ENCODE results near the gene PPDPF. TPM values are rescaled to one million over a fixed set of nuclear protein-coding genes. Genes with fewer than 3 reads are reported as not detected.

PPDPF gene
- total RNA-seq, 1 experiment from 2014 or later, result 634 TPM

DNA sequence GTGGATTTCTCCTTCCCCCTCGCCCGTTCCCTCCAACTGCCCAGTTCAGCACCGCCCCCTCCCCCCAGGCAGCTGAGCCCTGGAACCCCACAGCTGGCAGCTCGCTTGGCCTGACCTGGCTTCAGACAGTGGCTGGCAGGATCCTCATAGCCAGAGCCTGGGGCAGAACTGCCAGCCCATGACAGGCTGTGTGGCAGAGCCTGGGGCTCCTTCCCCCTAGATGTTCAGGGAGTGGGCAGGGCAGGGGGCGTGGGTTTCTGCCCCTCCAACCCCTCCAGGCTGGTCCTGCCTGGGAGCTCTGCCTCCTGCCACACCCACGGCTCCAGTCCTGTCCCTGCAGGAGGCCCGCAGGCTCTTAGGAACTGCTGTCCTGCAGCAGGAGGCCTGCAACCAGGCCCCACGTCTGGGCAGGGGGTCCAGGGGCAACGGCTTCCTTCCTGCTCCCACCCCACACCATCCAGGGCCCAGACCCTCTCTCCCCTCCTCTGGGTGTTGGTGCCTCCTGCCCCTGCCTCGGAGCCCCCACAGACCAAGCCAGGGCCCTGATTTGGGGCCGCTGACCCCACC lies 38.5 kb upstream of the PPDPF start:
- POLR2A ChIA-PET, result no interaction called here
- Mint-ChIP-seq H3K9me3 (ENCODE audit: unreplicated experiment) (no peaks in the 10 kb centered on the region), H3K36me3 (ENCODE audit: insufficient read depth, unreplicated experiment) (no peaks in the 10 kb centered on the region), H3K4me1 (ENCODE audit: low read depth, unreplicated experiment) (no peaks in the 10 kb centered on the region), H3K27me3 (ENCODE audit: insufficient read depth, unreplicated experiment) (peaks cover 31% of the 10 kb centered on the region), H3K4me3 (ENCODE audit: unreplicated experiment) (no peak overlapping the region), H3K27ac (ENCODE audit: unreplicated experiment) (no peak overlapping the region)
- no peak for DNase-seq
- Histone ChIP-seq H3K9me3 (no peaks in the 10 kb centered on the region), H3K27me3 (replicated peaks; ENCODE audit: control insufficient read depth, insufficient read depth, low read length) (peaks cover 2% of the 10 kb centered on the region; the same call in 1 of the 2 replicates), H3K36me3 (ENCODE audit: control insufficient read depth, insufficient read depth, low read length) (no peaks in the 10 kb centered on the region), H3K4me3 (ENCODE audit: low read depth, low read length) (no peak overlapping the region), H3K4me1 (0 out of 2 replicates have a peak, but pooled peaks cover 5% of the 10 kb centered on the region)
- BruUV-seq (replicated peaks), result no TSS peak
- CTCF ChIA-PET, result interaction anchor here (0.6 kb wide), 1 partner anchor 12 kb away, joined by 3 read pairs; no protein-coding TSS in a partner anchor
- TF ChIP-seq, protein P1, sequence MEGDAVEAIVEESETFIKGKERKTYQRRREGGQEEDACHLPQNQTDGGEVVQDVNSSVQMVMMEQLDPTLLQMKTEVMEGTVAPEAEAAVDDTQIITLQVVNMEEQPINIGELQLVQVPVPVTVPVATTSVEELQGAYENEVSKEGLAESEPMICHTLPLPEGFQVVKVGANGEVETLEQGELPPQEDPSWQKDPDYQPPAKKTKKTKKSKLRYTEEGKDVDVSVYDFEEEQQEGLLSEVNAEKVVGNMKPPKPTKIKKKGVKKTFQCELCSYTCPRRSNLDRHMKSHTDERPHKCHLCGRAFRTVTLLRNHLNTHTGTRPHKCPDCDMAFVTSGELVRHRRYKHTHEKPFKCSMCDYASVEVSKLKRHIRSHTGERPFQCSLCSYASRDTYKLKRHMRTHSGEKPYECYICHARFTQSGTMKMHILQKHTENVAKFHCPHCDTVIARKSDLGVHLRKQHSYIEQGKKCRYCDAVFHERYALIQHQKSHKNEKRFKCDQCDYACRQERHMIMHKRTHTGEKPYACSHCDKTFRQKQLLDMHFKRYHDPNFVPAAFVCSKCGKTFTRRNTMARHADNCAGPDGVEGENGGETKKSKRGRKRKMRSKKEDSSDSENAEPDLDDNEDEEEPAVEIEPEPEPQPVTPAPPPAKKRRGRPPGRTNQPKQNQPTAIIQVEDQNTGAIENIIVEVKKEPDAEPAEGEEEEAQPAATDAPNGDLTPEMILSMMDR (IDR thresholded peaks at IDR 0.05; ENCODE audit: insufficient read depth in 1 of 2, low read depth in 1 of 2, low read length in 1 of 2, severe bottlenecking in 1 of 2, unreplicated experiment in 1 of 2), result no peak
- intact Hi-C loops (cut with micrococcal nuclease; ENCODE audit: unreplicated experiment), result loop anchor here (10.0 kb wide), 1 partner anchor 177 kb away; no protein-coding TSS in a partner anchor

DNA sequence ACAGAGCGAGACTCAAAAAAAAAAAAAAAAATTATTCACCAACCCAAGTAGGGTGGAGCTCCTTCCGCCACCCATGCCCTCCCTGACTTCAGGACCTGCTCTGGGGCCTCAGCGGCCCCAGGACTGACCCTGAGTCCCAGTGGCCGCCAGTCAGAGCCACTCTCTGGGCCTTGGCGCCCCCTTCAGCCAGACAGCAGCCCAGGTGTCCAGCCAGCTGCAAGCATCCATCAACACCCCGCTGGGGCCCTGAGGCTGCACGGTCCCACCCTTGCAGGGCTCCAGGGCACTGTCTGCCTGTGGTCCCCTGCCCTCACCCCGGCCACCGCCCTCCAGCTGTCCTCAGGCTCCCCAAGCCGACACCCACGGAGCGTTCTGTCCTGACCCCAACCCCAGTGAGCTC lies 36.7 kb upstream of the PPDPF start:
- H3K27me3 Mint-ChIP-seq (ENCODE audit: insufficient read depth, unreplicated experiment), result peaks cover 22% of the 10 kb centered on the region
- H3K4me3 ChIP-seq (ENCODE audit: low read depth, low read length), result no peak overlapping the region
- H3K4me3 Mint-ChIP-seq (ENCODE audit: unreplicated experiment), result no peak overlapping the region
- ChIA-PET POLR2A (no interaction called here), CTCF (interaction anchor here (1.0 to 1.6 kb wide), 4 partner anchors 11 to 261 kb away, joined by 3 to 4 read pairs (median 4); no protein-coding TSS in a partner anchor)
- H3K36me3 Mint-ChIP-seq (ENCODE audit: insufficient read depth, unreplicated experiment), result no peaks in the 10 kb centered on the region
- intact Hi-C loops (cut with micrococcal nuclease; ENCODE audit: unreplicated experiment), result loop anchor here (10.0 kb wide), 1 partner anchor 179 kb away; no protein-coding TSS in a partner anchor
- H3K9me3 Mint-ChIP-seq (ENCODE audit: unreplicated experiment), result no peaks in the 10 kb centered on the region
- peak in 1 of 2 experiments; percentile 53 for DNase-seq
- no peaks in the 10 kb centered on the region for H3K36me3 ChIP-seq (ENCODE audit: control insufficient read depth, insufficient read depth, low read length)
- 0 out of 2 replicates have a peak, but pooled peaks cover 2% of the 10 kb centered on the region for H3K27me3 ChIP-seq (replicated peaks; ENCODE audit: control insufficient read depth, insufficient read depth, low read length)
- BruUV-seq (replicated peaks), result no TSS peak
- H3K9me3 ChIP-seq, result no peaks in the 10 kb centered on the region
- no peak overlapping the region for H3K27ac Mint-ChIP-seq (ENCODE audit: unreplicated experiment)
- 0 out of 2 replicates have a peak, but pooled peaks cover 5% of the 10 kb centered on the region for H3K4me1 ChIP-seq
- H3K4me1 Mint-ChIP-seq (ENCODE audit: low read depth, unreplicated experiment), result no peaks in the 10 kb centered on the region
- TF ChIP-seq, protein P1 (IDR thresholded peaks at IDR 0.05; ENCODE audit: insufficient read depth in 1 of 2, low read depth in 1 of 2, low read length in 1 of 2, severe bottlenecking in 1 of 2, unreplicated experiment in 1 of 2), result peak; percentile 10 to 22

DNA sequence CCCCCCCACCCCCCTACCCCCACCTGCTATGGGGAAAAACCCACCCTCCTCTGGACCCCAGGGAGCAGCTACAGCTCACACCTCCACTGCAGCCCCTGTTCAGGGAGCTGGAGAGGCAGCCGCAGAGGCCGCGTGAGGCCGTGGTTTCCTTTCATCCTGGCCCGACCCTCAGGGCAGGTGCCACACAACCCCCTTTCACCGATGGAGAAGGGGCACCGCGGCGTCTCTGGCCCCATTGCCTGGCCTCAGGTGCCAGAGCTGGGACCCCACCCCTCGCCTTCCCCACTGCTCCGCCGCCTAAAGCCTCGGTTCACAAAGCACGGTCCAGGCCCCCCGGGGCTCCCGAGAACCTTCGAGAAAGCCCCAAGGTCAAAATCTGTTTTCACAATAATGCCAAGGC lies 36.3 kb upstream of the PPDPF start:
- no peaks in the 10 kb centered on the region for H3K9me3 Mint-ChIP-seq (ENCODE audit: unreplicated experiment)
- POLR2A ChIA-PET, result no interaction called here
- H3K27me3 ChIP-seq (replicated peaks; ENCODE audit: control insufficient read depth, insufficient read depth, low read length), result 0 out of 2 replicates have a peak, but pooled peaks cover 2% of the 10 kb centered on the region
- BruUV-seq (replicated peaks), result no TSS peak
- H3K4me3 ChIP-seq (ENCODE audit: low read depth, low read length), result no peak overlapping the region
- H3K36me3 ChIP-seq (ENCODE audit: control insufficient read depth, insufficient read depth, low read length), result no peaks in the 10 kb centered on the region
- no peak overlapping the region for H3K27ac Mint-ChIP-seq (ENCODE audit: unreplicated experiment)
- H3K4me3 Mint-ChIP-seq (ENCODE audit: unreplicated experiment), result no peak overlapping the region
- no peaks in the 10 kb centered on the region for H3K4me1 Mint-ChIP-seq (ENCODE audit: low read depth, unreplicated experiment)
- H3K9me3 ChIP-seq, result no peaks in the 10 kb centered on the region
- 0 out of 2 replicates have a peak, but pooled peaks cover 5% of the 10 kb centered on the region for H3K4me1 ChIP-seq
- CTCF ChIA-PET, result interaction anchor here (1.0 to 1.6 kb wide), 4 partner anchors 10 to 261 kb away, joined by 3 to 4 read pairs (median 4); no protein-coding TSS in a partner anchor
- no peaks in the 10 kb centered on the region for H3K36me3 Mint-ChIP-seq (ENCODE audit: insufficient read depth, unreplicated experiment)
- intact Hi-C loops (cut with micrococcal nuclease; ENCODE audit: unreplicated experiment), result loop anchor here (10.0 kb wide), 1 partner anchor 179 kb away; no protein-coding TSS in a partner anchor
- DNase-seq, result no peak
- peaks cover 22% of the 10 kb centered on the region for H3K27me3 Mint-ChIP-seq (ENCODE audit: insufficient read depth, unreplicated experiment)
- TF ChIP-seq, protein P1 (IDR thresholded peaks at IDR 0.05; ENCODE audit: insufficient read depth in 1 of 2, low read depth in 1 of 2, low read length in 1 of 2, severe bottlenecking in 1 of 2, unreplicated experiment in 1 of 2), result no peak
